Stomach (tissue), 4 donors: ENCODE data around the gene ALPG.

Experiments used
- CTCF ChIP-seq, 7 experiments: fragments of 450-650 bp in 4 of 7; fragments of 200-600 bp in 3 of 7; sonication (generic) in 3 of 7; IDR thresholded peaks; one replicate each; pipeline ENCODE4 v1.5.1; 2016 to 2019; ENCODE audit warnings: antibody characterized with exemption in 7 of 7, control low read depth in 2 of 7, mild to moderate bottlenecking in 1 of 7
- EP300 ChIP-seq: sonication (generic); formaldehyde crosslinking; IDR thresholded peaks from one replicate; pipeline ENCODE4 v1.6.1; 2017; ENCODE audit warnings: antibody characterized with exemption
- POLR2A ChIP-seq, 4 donors: fragments of 450-650 bp; IDR thresholded peaks; one replicate each; pipeline ENCODE4 v1.6.1; 2016; ENCODE audit warnings: antibody characterized with exemption in 4 of 4, control low read depth in 2 of 4, mild to moderate bottlenecking in 1 of 4, moderate library complexity in 1 of 4
- POLR2AphosphoS5 ChIP-seq, 3 donors: sonication (generic); formaldehyde crosslinking; IDR thresholded peaks; one replicate each; pipeline ENCODE4 v1.6.1; 2016; ENCODE audit warnings: antibody characterized with exemption in 3 of 3

- TF ChIP-seq POLR2A (IDR thresholded peaks at IDR 0.05) = no peak
- no peak for TF ChIP-seq CTCF (IDR thresholded peaks at IDR 0.05)
- TF ChIP-seq POLR2AphosphoS5 (IDR thresholded peaks at IDR 0.05) = no peak
- TF ChIP-seq EP300 = no peak
Measured at GRCh38 chr2:232363784-232364615, 42.6 kb upstream of the ALPG start.
